SK-N-SH treated with all-trans-retinoic acid at 6 μM for 48 hours (cell line): ENCODE measurements around the gene AMPD1.

Experiments
- ATAC-seq: fragments of 200-7000 bp; cut with Tn5 transposase; 3 replicates; pipeline ENCODE4 v1.9.1; 2020; ENCODE audit warnings: mild to moderate bottlenecking, moderate library complexity
- ARNTL ChIP-seq: fragments of 450-650 bp; formaldehyde crosslinking; IDR thresholded peaks from 2 replicates; pipeline ENCODE4 v1.5.0; 2020; ENCODE audit warnings: low read depth, mild to moderate bottlenecking, moderate library complexity, borderline replicate concordance
- CREB5 ChIP-seq: fragments of 250-450 bp; sonication (Bioruptor Pico); IDR thresholded peaks from 2 replicates; pipeline ENCODE4 v1.5.1; 2020; ENCODE audit warnings: low read depth, mild to moderate bottlenecking, moderate library complexity
- ESRRG ChIP-seq: fragments of 250-450 bp; sonication (Bioruptor Pico); IDR thresholded peaks from 2 replicates; pipeline ENCODE4 v1.6.1; 2021; ENCODE audit warnings: mild to moderate bottlenecking
- GLIS3 ChIP-seq: fragments of 250-450 bp; sonication (Bioruptor Pico); IDR thresholded peaks from 2 replicates; pipeline ENCODE4 v1.5.0; 2020; ENCODE audit warnings: mild to moderate bottlenecking, moderate library complexity
- ISL1 ChIP-seq: fragments of 250-450 bp; sonication (Bioruptor Pico); IDR thresholded peaks from 2 replicates; pipeline ENCODE4 v2.1.2; 2022; ENCODE audit warnings: mild to moderate bottlenecking, moderate library complexity
- OSR1 ChIP-seq: fragments of 250-450 bp; sonication (Bioruptor Pico); IDR thresholded peaks from 2 replicates; pipeline ENCODE4 v1.8.0; 2022; ENCODE audit warnings: moderate library complexity, mild to moderate bottlenecking, inconsistent platforms
- PATZ1 ChIP-seq: fragments of 250-450 bp; sonication (Bioruptor Pico); IDR thresholded peaks from 2 replicates; pipeline ENCODE4 v1.8.0; 2020; ENCODE audit warnings: mild to moderate bottlenecking, moderate library complexity, borderline replicate concordance
- PPARA ChIP-seq: fragments of 250-450 bp; sonication (Bioruptor Pico); IDR thresholded peaks from 2 replicates; pipeline ENCODE4 v1.5.0; 2020; ENCODE audit warnings: mild to moderate bottlenecking, borderline replicate concordance
- RARB ChIP-seq: fragments of 250-450 bp; sonication (Bioruptor Pico); IDR thresholded peaks from 2 replicates; pipeline ENCODE4 v1.8.0; 2021; ENCODE audit warnings: mild to moderate bottlenecking, moderate library complexity
- SNAI2 ChIP-seq: fragments of 250-450 bp; sonication (Bioruptor Pico); IDR thresholded peaks from 2 replicates; pipeline ENCODE4 v1.5.0; 2020; ENCODE audit warnings: mild to moderate bottlenecking, moderate library complexity
- TCF4 ChIP-seq: fragments of 250-450 bp; sonication (Bioruptor Pico); IDR thresholded peaks from 2 replicates; pipeline ENCODE4 v1.8.0; 2021; ENCODE audit warnings: mild to moderate bottlenecking, moderate library complexity, borderline replicate concordance
- TOX ChIP-seq: fragments of 250-450 bp; sonication (Bioruptor Pico); IDR thresholded peaks from 2 replicates; pipeline ENCODE4 v1.8.0; 2021; ENCODE audit warnings: mild to moderate bottlenecking, moderate library complexity, borderline replicate concordance
- ZC3H10 ChIP-seq: fragments of 250-450 bp; sonication (Bioruptor Pico); IDR thresholded peaks from 2 replicates; pipeline ENCODE4 v1.5.1; 2021; ENCODE audit warnings: mild to moderate bottlenecking, moderate library complexity
- ZFP3 ChIP-seq: fragments of 250-450 bp; sonication (Bioruptor Pico); IDR thresholded peaks from 2 replicates; pipeline ENCODE4 v1.5.0; 2020; ENCODE audit warnings: mild to moderate bottlenecking, moderate library complexity
- ZFP30 ChIP-seq: fragments of 450-650 bp; formaldehyde crosslinking; IDR thresholded peaks from 2 replicates; pipeline ENCODE4 v1.5.0; 2022; ENCODE audit warnings: mild to moderate bottlenecking, moderate library complexity
- ZNF565 ChIP-seq: fragments of 450-650 bp; formaldehyde crosslinking; conservative IDR thresholded peaks from 2 replicates; pipeline ENCODE4 v1.5.0; 2020; ENCODE audit warnings: low read depth, mild to moderate bottlenecking, moderate library complexity
- ZNF70 ChIP-seq: fragments of 450-650 bp; formaldehyde crosslinking; IDR thresholded peaks from 2 replicates; pipeline ENCODE4 v1.5.0; 2020; ENCODE audit warnings: mild to moderate bottlenecking, moderate library complexity
- TF ChIP-seq, protein P1 (sequence below): fragments of 250-450 bp; sonication (Bioruptor Pico); IDR thresholded peaks from 2 replicates; pipeline ENCODE4 v1.8.0; 2021; ENCODE audit warnings: low read depth, mild to moderate bottlenecking, moderate library complexity, borderline replicate concordance
- TF ChIP-seq, protein P2 (sequence below): fragments of 250-450 bp; sonication (Bioruptor Pico); IDR thresholded peaks from 2 replicates; pipeline ENCODE4 v1.5.0; 2020; ENCODE audit warnings: mild to moderate bottlenecking, moderate library complexity
- TF ChIP-seq, protein P3 (sequence below): fragments of 250-450 bp; sonication (Bioruptor Pico); IDR thresholded peaks from 2 replicates; pipeline ENCODE4 v1.5.1; 2021; ENCODE audit warnings: mild to moderate bottlenecking, moderate library complexity

Gene AMPD1

GRCh38 chr1:114666954-114667353, 28.4 kb downstream of the AMPD1 start:
- ATAC-seq: no peak
- TF ChIP-seq RARB (no peak), ZFP3 (CRISPR knock-in tag) (peak; percentile 72)

DNA sequence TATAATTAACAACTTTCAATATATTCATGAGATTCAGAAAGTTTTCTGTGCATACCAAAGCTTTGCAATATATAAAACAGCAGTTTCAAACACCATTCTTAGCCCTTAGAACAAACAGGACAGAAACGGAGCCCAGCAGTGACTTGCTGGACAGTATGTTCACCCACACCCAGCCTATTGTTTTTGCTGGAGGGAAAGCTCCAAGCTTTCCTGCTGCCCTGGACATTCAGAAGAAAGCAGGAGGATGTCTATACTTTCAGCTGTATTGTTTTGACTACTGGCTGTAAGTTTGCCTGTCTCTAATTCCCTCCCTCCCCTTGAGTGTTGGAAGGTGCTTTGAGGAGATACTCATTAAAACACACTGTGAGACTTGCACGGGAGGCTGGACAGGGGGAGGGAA, 35.1 kb downstream of the AMPD1 start:
- no peak for ATAC-seq
- TF ChIP-seq ZFP3 (CRISPR knock-in tag) (no peak), ESRRG (CRISPR knock-in tag) (no peak), ZNF70 (CRISPR knock-in tag) (no peak), OSR1 (CRISPR knock-in tag) (no peak)
- TF ChIP-seq, protein P1, sequence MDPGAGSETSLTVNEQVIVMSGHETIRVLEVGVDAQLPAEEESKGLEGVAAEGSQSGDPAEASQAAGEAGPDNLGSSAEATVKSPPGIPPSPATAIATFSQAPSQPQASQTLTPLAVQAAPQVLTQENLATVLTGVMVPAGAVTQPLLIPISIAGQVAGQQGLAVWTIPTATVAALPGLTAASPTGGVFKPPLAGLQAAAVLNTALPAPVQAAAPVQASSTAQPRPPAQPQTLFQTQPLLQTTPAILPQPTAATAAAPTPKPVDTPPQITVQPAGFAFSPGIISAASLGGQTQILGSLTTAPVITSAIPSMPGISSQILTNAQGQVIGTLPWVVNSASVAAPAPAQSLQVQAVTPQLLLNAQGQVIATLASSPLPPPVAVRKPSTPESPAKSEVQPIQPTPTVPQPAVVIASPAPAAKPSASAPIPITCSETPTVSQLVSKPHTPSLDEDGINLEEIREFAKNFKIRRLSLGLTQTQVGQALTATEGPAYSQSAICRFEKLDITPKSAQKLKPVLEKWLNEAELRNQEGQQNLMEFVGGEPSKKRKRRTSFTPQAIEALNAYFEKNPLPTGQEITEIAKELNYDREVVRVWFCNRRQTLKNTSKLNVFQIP (CRISPR knock-in tag): no peak

GRCh38 chr1:114651893-114652292, 43.5 kb downstream of the AMPD1 start:
- ATAC-seq: no peak

More at GRCh38 chr1:114651893-114652292, 43.5 kb downstream of the AMPD1 start:
- TF ChIP-seq TOX (CRISPR knock-in tag) (no peak), PPARA (CRISPR knock-in tag) (no peak), ISL1 (CRISPR knock-in tag) (no peak), ZC3H10 (CRISPR knock-in tag) (no peak), ZFP3 (CRISPR knock-in tag) (no peak), PATZ1 (no peak), ESRRG (CRISPR knock-in tag) (no peak), RARB (no peak), TCF4 (no peak), ZFP30 (CRISPR knock-in tag) (no peak), ZNF565 (CRISPR knock-in tag) (no peak), GLIS3 (CRISPR knock-in tag) (no peak), CREB5 (no peak), ARNTL (no peak), SNAI2 (CRISPR knock-in tag) (no peak)
- TF ChIP-seq, protein P2, sequence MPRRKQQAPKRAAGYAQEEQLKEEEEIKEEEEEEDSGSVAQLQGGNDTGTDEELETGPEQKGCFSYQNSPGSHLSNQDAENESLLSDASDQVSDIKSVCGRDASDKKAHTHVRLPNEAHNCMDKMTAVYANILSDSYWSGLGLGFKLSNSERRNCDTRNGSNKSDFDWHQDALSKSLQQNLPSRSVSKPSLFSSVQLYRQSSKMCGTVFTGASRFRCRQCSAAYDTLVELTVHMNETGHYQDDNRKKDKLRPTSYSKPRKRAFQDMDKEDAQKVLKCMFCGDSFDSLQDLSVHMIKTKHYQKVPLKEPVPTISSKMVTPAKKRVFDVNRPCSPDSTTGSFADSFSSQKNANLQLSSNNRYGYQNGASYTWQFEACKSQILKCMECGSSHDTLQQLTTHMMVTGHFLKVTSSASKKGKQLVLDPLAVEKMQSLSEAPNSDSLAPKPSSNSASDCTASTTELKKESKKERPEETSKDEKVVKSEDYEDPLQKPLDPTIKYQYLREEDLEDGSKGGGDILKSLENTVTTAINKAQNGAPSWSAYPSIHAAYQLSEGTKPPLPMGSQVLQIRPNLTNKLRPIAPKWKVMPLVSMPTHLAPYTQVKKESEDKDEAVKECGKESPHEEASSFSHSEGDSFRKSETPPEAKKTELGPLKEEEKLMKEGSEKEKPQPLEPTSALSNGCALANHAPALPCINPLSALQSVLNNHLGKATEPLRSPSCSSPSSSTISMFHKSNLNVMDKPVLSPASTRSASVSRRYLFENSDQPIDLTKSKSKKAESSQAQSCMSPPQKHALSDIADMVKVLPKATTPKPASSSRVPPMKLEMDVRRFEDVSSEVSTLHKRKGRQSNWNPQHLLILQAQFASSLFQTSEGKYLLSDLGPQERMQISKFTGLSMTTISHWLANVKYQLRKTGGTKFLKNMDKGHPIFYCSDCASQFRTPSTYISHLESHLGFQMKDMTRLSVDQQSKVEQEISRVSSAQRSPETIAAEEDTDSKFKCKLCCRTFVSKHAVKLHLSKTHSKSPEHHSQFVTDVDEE (CRISPR knock-in tag): no peak
- TF ChIP-seq, protein P3, sequence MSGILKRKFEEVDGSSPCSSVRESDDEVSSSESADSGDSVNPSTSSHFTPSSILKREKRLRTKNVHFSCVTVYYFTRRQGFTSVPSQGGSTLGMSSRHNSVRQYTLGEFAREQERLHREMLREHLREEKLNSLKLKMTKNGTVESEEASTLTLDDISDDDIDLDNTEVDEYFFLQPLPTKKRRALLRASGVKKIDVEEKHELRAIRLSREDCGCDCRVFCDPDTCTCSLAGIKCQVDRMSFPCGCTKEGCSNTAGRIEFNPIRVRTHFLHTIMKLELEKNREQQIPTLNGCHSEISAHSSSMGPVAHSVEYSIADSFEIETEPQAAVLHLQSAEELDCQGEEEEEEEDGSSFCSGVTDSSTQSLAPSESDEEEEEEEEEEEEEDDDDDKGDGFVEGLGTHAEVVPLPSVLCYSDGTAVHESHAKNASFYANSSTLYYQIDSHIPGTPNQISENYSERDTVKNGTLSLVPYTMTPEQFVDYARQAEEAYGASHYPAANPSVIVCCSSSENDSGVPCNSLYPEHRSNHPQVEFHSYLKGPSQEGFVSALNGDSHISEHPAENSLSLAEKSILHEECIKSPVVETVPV (CRISPR knock-in tag): no peak
- TF ChIP-seq, protein P1 (CRISPR knock-in tag): no peak
